Ovary (tissue), 3 donors: ENCODE data around the gene SIK1.
"Not testable (repeated sequence)": the region's sequence is repeated elsewhere in the genome, so short reads cannot be mapped to it uniquely, and the experiment has no call there.

Experiments
- CTCF ChIP-seq, 3 donors: fragments of 450-650 bp in 2 of 3; fragments of 200-600 bp in 1 of 3; IDR thresholded peaks; one replicate each; pipeline versions ENCODE4 v1.5.1 to v1.8.0; 2016 to 2022; ENCODE audit warnings: antibody characterized with exemption in 3 of 3, mild to moderate bottlenecking in 1 of 3
- EP300 ChIP-seq: sonication (generic); formaldehyde crosslinking; IDR thresholded peaks from one replicate; pipeline ENCODE4 v1.6.1; 2017; ENCODE audit warnings: antibody characterized with exemption
- POLR2A ChIP-seq: fragments of 450-650 bp; IDR thresholded peaks from one replicate; pipeline ENCODE4 v1.6.1; 2017; ENCODE audit warnings: antibody characterized with exemption, mild to moderate bottlenecking, moderate library complexity
- donor health status: DM: no; HTN: no; CAD: no.

GRCh38 chr21:43426004-43426403, 927 bp downstream of the SIK1 start:
- not testable (repeated sequence) for TF ChIP-seq POLR2A; CTCF (IDR thresholded peaks at IDR 0.05); EP300
